Endothelial cell of umbilical vein (primary cell): ENCODE data around the gene SRCAP. TPM values are rescaled to one million over a fixed set of nuclear protein-coding genes. Genes with fewer than 3 reads are reported as not detected.

Experiments
- BruUV-seq: library from RNA; stranded (reverse); fragments of 400-500 nt; replicated peaks from 2 replicates; lab custom pipeline; 2021; lab: Mats Ljungman, UMichigan
- CTCF ChIA-PET: fragments of 300-600, 350-600 bp; sonication (Branson Sonifier 250); formaldehyde crosslinking; loops from one replicate; lab custom pipeline; 2021; ENCODE audit warnings: antibody characterized with exemption, inconsistent platforms; lab: Charles Lee
- POLR2A ChIA-PET: fragments of 300-600, 350-600 bp; sonication (Branson Sonifier 250); formaldehyde crosslinking; loops from one replicate; lab custom pipeline; 2021; ENCODE audit warnings: antibody characterized with exemption, inconsistent platforms; lab: Charles Lee
- DNase-seq: peaks from one replicate; pipeline ENCODE4 v3.0.0-alpha.2; 2011; ENCODE audit warnings: low read depth, low spot score
- FAIRE-seq: peaks from 2 replicates; lab custom pipeline; 2011; peaks lifted over from hg19 to GRCh38; lab: Jason Lieb, UNC
- H2AFZ ChIP-seq: 2 replicates; pipeline ENCODE4 v1.6.0; 2012; ENCODE audit warnings: low read depth, low read length, control low read depth, inconsistent platforms
- H3K27ac ChIP-seq: 2 replicates; pipeline ENCODE4 v1.5.1; 2011; ENCODE audit warnings: low read depth, mild to moderate bottlenecking, control low read depth, low read length, moderate library complexity; ENCODE audit not compliant: insufficient read depth
- H3K27me3 ChIP-seq, 2 experiments: 2 replicates each; pipeline versions ENCODE4 v1.6.0 to v1.6.1; 2011; ENCODE audit warnings: low read length in 2 of 2, mixed read lengths in 1 of 2; ENCODE audit not compliant: control insufficient read depth in 2 of 2, insufficient read depth in 2 of 2
- H3K36me3 ChIP-seq, 2 experiments: 2 replicates in 1 of 2; 3 replicates in 1 of 2; pipeline ENCODE4 v1.5.1; 2011; ENCODE audit warnings: low read length in 2 of 2, mild to moderate bottlenecking in 1 of 2, moderate library complexity in 1 of 2; ENCODE audit not compliant: control insufficient read depth in 2 of 2, insufficient read depth in 2 of 2; ENCODE audit errors: extremely low read depth in 1 of 2
- H3K4me1 ChIP-seq: 3 replicates; pipeline ENCODE4 v1.5.1; 2011; ENCODE audit warnings: mild to moderate bottlenecking, low read length; ENCODE audit not compliant: control insufficient read depth, insufficient read depth; ENCODE audit errors: extremely low read depth
- H3K4me2 ChIP-seq: 2 replicates; pipeline ENCODE4 v1.6.1; 2011; ENCODE audit warnings: low read length, control low read depth, mixed read lengths; ENCODE audit not compliant: insufficient read depth
- H3K4me3 ChIP-seq, 3 experiments: fragments of 200-600 bp in 1 of 3; sonication (generic), shearing (Covaris generic) in 1 of 3; replicated peaks in 1 of 3; 2 replicates each; pipeline ENCODE4 v1.5.1; 2011 to 2016; ENCODE audit warnings: control low read depth in 3 of 3, low read length in 3 of 3, mild to moderate bottlenecking in 2 of 3, inconsistent platforms in 1 of 3, low read depth in 1 of 3, moderate library complexity in 1 of 3; ENCODE audit not compliant: insufficient read depth in 1 of 3
- H3K79me2 ChIP-seq: 2 replicates; pipeline ENCODE4 v1.6.0; 2012; ENCODE audit warnings: low read length, inconsistent platforms; ENCODE audit not compliant: control insufficient read depth, insufficient read depth
- H3K9ac ChIP-seq: replicated peaks from 2 replicates; pipeline ENCODE3; 2011; ENCODE audit warnings: low read length, control low read depth; ENCODE audit not compliant: insufficient read depth; ENCODE audit errors: extremely low read depth
- H3K9me1 ChIP-seq: replicated peaks from 3 replicates; pipeline ENCODE4 v1.6.0; 2011; ENCODE audit warnings: mild to moderate bottlenecking, low read length; ENCODE audit not compliant: control insufficient read depth, insufficient read depth; ENCODE audit errors: extremely low read depth
- H3K9me3 ChIP-seq: replicated peaks from 2 replicates; pipeline ENCODE4 v1.5.1; 2012; ENCODE audit warnings: low read length, inconsistent platforms; ENCODE audit not compliant: control insufficient read depth, insufficient read depth
- H4K20me1 ChIP-seq: replicated peaks from 2 replicates; pipeline ENCODE3; 2011; ENCODE audit warnings: mild to moderate bottlenecking, low read length; ENCODE audit not compliant: control insufficient read depth, insufficient read depth; ENCODE audit errors: extremely low read depth
- EZH2 ChIP-seq: IDR thresholded peaks from 2 replicates; pipeline ENCODE4 v1.6.1; 2012; ENCODE audit warnings: borderline replicate concordance, low read depth, mild to moderate bottlenecking, moderate library complexity, low read length, inconsistent platforms; ENCODE audit not compliant: severe bottlenecking
- FOS ChIP-seq: IDR thresholded peaks from 2 replicates; pipeline ENCODE4 v1.6.1; 2011; ENCODE audit warnings: mild to moderate bottlenecking, low read length, moderate library complexity, borderline replicate concordance; ENCODE audit not compliant: insufficient read depth
- GATA2 ChIP-seq: IDR thresholded peaks from 2 replicates; pipeline ENCODE4 v1.7.0; 2011; ENCODE audit warnings: low read depth, mild to moderate bottlenecking, moderate library complexity, mixed read lengths, low read length; ENCODE audit not compliant: insufficient read length, insufficient read depth
- JUN ChIP-seq: IDR thresholded peaks from 2 replicates; pipeline ENCODE4 v1.6.1; 2011; ENCODE audit warnings: borderline replicate concordance, low read depth; ENCODE audit not compliant: insufficient read length, insufficient read depth
- MYC ChIP-seq: IDR thresholded peaks from one replicate; pipeline ENCODE4 v1.6.1; 2011; ENCODE audit warnings: mild to moderate bottlenecking, low read depth, low read length
- POLR2A ChIP-seq: IDR thresholded peaks from 2 replicates; pipeline ENCODE4 v1.6.1; 2012; ENCODE audit warnings: low read depth, mild to moderate bottlenecking, control low read depth, low read length
- POLR2AphosphoS5 ChIP-seq: IDR thresholded peaks from 2 replicates; pipeline ENCODE4 v1.6.1; 2012; ENCODE audit warnings: low read depth, mild to moderate bottlenecking, control low read depth, low read length, moderate library complexity; ENCODE audit not compliant: insufficient read depth
- dilution Hi-C: fragments of 300-500 bp; cut with MboI; formaldehyde crosslinking; loops from one replicate; pipeline ENCODE4 v1.15.0; 2019; ENCODE audit warnings: low sequenced_read_pairs; ENCODE audit not compliant: extremely low pct_ligation_motif_present
- intact Hi-C: fragments of 100-400 bp; cut with micrococcal nuclease; formaldehyde crosslinking; loops from one replicate; pipeline ENCODE4 v1.10.0; 2022
- polyA plus RNA-seq, 4 experiments: library from polyadenylated mRNA; depleted of rRNA in 3 of 4; stranded (reverse) in 3 of 4; unstranded in 1 of 4; fragments of >200 nt; gene quantifications; 2 replicates each; pipeline versions ENCODE4 v1.2.1 to v1.2.3, GENCODE V29; 2011 to 2012; ENCODE audit warnings: missing spikeins in 1 of 4
- total RNA-seq: library from RNA; stranded (reverse); gene quantifications from 2 replicates; pipeline ENCODE4 v1.2.3, GENCODE V29; 2021
- TF ChIP-seq, protein P1 (sequence below): IDR thresholded peaks from 2 replicates; pipeline ENCODE4 v1.6.1; 2011; ENCODE audit not compliant: insufficient read depth, insufficient read length
- TF ChIP-seq, protein P2 (sequence below), 2 donors: IDR thresholded peaks; 1 replicate in 1 of 2; 2 replicates in 1 of 2; pipeline ENCODE4 v1.5.1; 2011; ENCODE audit warnings: low read length in 2 of 2, mild to moderate bottlenecking in 2 of 2, moderate library complexity in 2 of 2, control low read depth in 1 of 2, inconsistent platforms in 1 of 2, low read depth in 1 of 2; ENCODE audit not compliant: insufficient read depth in 1 of 2; ENCODE audit errors: extremely low read depth in 1 of 2

SRCAP gene
- total and polyA plus RNA-seq, 2 donors (not counting 3 experiments of a cell fraction or from before 2014, with no cell fraction given) = 11.0 to 77.7 TPM

DNA sequence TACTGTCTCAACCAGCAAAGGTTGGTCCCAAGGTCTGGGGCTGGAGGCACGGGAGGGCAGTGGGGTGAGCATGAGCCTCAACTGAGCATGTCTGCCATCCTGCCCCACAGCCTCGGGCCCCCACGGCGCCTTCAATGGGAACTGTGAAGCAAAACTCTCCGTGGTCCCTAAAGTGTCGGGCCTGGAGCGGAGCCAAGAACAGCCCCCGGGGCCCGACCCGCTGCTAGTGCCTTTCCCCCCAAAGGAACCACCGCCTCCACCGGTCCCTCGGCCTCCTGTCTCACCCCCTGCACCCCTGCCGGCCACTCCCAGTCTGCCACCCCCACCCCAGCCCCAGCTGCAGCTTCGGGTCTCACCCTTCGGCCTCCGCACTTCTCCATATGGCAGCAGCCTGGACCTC lies 36.5 kb upstream of the SRCAP start:
- DNase-seq (no peak), FAIRE-seq (no peak)
- no peak overlapping the region for H2AFZ ChIP-seq
- H3K79me2 ChIP-seq = peaks cover 43% of the 10 kb centered on the region
- intact Hi-C loops (no loop called here), dilution Hi-C loops (no loop called here)
- H4K20me1 ChIP-seq = no peaks in the 10 kb centered on the region
- H3K4me2 ChIP-seq = no peak overlapping the region
- no peaks in the 10 kb centered on the region for H3K9me1 ChIP-seq
- POLR2A ChIA-PET = no interaction called here
- no peaks in the 10 kb centered on the region for H3K27me3 ChIP-seq
- CTCF ChIA-PET = no interaction called here
- H3K4me3 ChIP-seq = no peak overlapping the region
- H3K9me3 ChIP-seq = no peaks in the 10 kb centered on the region
- H3K9ac ChIP-seq = no peak overlapping the region
- TF ChIP-seq, protein P1, sequence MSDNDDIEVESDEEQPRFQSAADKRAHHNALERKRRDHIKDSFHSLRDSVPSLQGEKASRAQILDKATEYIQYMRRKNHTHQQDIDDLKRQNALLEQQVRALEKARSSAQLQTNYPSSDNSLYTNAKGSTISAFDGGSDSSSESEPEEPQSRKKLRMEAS = no peak
- TF ChIP-seq GATA2 (no peak), JUN (no peak), MYC (no peak), POLR2A (no peak), POLR2AphosphoS5 (no peak), EZH2 (no peak), FOS (no peak)
- TF ChIP-seq, protein P2, sequence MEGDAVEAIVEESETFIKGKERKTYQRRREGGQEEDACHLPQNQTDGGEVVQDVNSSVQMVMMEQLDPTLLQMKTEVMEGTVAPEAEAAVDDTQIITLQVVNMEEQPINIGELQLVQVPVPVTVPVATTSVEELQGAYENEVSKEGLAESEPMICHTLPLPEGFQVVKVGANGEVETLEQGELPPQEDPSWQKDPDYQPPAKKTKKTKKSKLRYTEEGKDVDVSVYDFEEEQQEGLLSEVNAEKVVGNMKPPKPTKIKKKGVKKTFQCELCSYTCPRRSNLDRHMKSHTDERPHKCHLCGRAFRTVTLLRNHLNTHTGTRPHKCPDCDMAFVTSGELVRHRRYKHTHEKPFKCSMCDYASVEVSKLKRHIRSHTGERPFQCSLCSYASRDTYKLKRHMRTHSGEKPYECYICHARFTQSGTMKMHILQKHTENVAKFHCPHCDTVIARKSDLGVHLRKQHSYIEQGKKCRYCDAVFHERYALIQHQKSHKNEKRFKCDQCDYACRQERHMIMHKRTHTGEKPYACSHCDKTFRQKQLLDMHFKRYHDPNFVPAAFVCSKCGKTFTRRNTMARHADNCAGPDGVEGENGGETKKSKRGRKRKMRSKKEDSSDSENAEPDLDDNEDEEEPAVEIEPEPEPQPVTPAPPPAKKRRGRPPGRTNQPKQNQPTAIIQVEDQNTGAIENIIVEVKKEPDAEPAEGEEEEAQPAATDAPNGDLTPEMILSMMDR (IDR thresholded peaks at IDR 0.05; ENCODE audit: extremely low read depth in 1 of 2, insufficient read depth in 1 of 2, low read depth in 1 of 2, low read length in 2 of 2) = no peak
- peaks cover 14% of the 10 kb centered on the region for H3K4me1 ChIP-seq
- no peak overlapping the region for H3K27ac ChIP-seq
- H3K36me3 ChIP-seq = peaks cover 18 to 55% of the 10 kb centered on the region in 2 experiments
- BruUV-seq = no TSS peak
